GM23248 (cell line): ENCODE measurements around the gene KCNMA1.

ENCODE experiments used
- EZH2 ChIP-seq: fragments of 200-600 bp; sonication (generic); IDR thresholded peaks from 2 replicates; pipeline ENCODE4 v1.6.1; 2018; ENCODE audit warnings: antibody characterized with exemption, mild to moderate bottlenecking; ENCODE audit not compliant: insufficient read depth, poor library complexity, severe bottlenecking
- EZH2phosphoT487 ChIP-seq: fragments of 200-600 bp; sonication (generic); IDR thresholded peaks from 2 replicates; pipeline ENCODE4 v1.6.1; 2018; ENCODE audit warnings: antibody characterized with exemption, moderate library complexity, mild to moderate bottlenecking, low read depth; ENCODE audit not compliant: insufficient read depth

GRCh38 chr10:77249901-77250459, 387.6 kb downstream of the KCNMA1 start:
- TF ChIP-seq EZH2 (no peak), EZH2phosphoT487 (no peak)
